CD4-positive, alpha-beta T cell treated with Interleukin-17A for 4 hours (primary cell): ENCODE data around the gene ZNF337.

Experiments
- DNase-seq: peaks from one replicate; pipeline ENCODE4 v3.0.0-alpha.2; 2020; ENCODE audit warnings: mixed read lengths

The ZNF337 gene

GRCh38 chr20:25624500-25624939 lies 72.1 kb downstream of the ZNF337 start:
- DNase-seq = no peak
